ENCODE results near the gene OSBPL1A. TPM values are rescaled to one million over a fixed set of nuclear protein-coding genes. Genes with fewer than 3 reads are reported as not detected.

OSBPL1A gene
- polyA plus RNA-seq, 2 of the 4 experiments (the other 2 are of a cell fraction) = 10.5 to 22.1 TPM

DNA sequence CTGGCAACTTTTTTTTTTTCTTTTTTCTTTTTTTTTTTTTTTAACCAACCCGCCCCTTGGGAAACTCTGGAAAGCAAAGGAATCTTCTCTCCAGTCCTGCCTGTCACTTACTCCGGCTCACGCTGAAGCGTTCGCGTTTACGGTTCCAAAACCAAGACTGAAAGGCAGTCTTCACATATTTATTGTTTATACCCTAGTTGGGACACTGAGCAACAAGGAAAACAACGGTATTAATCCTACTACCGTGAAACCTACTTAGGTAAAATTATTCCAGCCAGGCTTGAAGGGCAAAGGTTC lies 125.4 kb downstream of the OSBPL1A start (continued):
- no peak for TF ChIP-seq ELK1 (IDR thresholded peaks at IDR 0.05; ENCODE audit: low read depth, low read length)
- TF ChIP-seq FOXS1 (CRISPR knock-in tag; IDR thresholded peaks at IDR 0.05) = no peak
- no peak for TF ChIP-seq EHF (CRISPR knock-in tag; IDR thresholded peaks at IDR 0.05)
- TF ChIP-seq HOXB13 (CRISPR knock-in tag; IDR thresholded peaks at IDR 0.05; ENCODE audit: low read depth) = no peak
- no peak for TF ChIP-seq BCL3 (IDR thresholded peaks at IDR 0.05)
- TF ChIP-seq HOXA7 (CRISPR knock-in tag; IDR thresholded peaks at IDR 0.05) = no peak
- TF ChIP-seq ZSCAN20 (CRISPR knock-in tag; IDR thresholded peaks at IDR 0.05) = no peak
- TF ChIP-seq TFCP2L1 (CRISPR knock-in tag; IDR thresholded peaks at IDR 0.05) = no peak
- no peak for TF ChIP-seq RARB (CRISPR knock-in tag; IDR thresholded peaks at IDR 0.05)
- TF ChIP-seq, protein P1, sequence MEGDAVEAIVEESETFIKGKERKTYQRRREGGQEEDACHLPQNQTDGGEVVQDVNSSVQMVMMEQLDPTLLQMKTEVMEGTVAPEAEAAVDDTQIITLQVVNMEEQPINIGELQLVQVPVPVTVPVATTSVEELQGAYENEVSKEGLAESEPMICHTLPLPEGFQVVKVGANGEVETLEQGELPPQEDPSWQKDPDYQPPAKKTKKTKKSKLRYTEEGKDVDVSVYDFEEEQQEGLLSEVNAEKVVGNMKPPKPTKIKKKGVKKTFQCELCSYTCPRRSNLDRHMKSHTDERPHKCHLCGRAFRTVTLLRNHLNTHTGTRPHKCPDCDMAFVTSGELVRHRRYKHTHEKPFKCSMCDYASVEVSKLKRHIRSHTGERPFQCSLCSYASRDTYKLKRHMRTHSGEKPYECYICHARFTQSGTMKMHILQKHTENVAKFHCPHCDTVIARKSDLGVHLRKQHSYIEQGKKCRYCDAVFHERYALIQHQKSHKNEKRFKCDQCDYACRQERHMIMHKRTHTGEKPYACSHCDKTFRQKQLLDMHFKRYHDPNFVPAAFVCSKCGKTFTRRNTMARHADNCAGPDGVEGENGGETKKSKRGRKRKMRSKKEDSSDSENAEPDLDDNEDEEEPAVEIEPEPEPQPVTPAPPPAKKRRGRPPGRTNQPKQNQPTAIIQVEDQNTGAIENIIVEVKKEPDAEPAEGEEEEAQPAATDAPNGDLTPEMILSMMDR (IDR thresholded peaks at IDR 0.05) = no peak
- TF ChIP-seq EHMT2 (IDR thresholded peaks at IDR 0.05; ENCODE audit: low read depth) = no peak
- no peak for TF ChIP-seq POLR2AphosphoS2 (conservative IDR thresholded peaks at IDR 0.05; ENCODE audit: low read length)
- TF ChIP-seq MAFK (IDR thresholded peaks at IDR 0.05; ENCODE audit: partially characterized antibody) = no peak

DNA sequence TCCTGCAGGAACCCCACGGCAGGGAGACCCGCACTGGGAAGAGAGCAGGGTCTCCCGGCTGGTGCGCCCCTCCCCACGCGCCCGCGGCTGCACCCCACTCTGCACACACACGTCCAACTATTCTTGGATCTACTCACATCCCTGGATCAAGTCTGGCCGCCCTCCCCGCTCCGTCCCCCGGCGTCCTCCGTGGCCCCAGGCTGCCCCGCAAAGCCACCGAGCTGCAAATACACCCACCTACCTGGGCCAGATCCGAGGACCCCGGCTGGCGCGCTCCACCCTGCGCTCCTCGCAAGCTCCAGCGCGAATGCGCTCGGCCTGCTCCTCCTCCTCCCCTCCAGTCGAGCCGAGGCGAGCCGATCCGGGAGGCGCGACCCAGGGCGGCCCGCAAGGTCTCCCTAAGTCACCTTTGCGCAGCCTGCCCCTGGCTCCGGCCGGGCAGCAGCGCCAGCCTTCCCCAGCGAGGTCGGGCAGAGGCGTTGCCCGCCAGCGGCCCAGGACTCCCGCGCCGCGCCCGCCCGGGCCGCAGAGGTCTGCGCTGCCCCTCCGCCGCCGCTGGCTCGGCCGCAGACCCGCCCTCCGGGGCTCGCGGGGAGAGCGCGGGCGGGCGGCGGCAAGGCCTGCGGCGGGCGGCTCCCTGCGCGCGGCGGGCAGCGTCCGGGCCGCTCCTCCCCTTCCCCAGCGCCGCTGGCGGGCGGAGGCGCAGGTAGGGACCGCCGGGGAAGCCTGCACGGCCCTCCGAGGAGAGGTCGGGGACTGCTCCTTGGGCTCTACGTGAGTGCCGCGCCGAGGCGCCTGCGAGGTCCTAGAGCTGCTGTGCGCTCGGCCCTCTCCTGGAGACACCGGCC lies 126.0 kb downstream of the OSBPL1A start:
- POLR2A ChIA-PET = interaction anchor here (1.5 to 3.2 kb wide), 2 partner anchors 95 to 132 kb away, joined by 7 to 28 read pairs; partner anchors contain the start of gene CABYR
- peak; percentile 56 to 80 for DNase-seq (ENCODE audit: low read depth in 1 of 2, low spot score in 1 of 2)
- CTCF ChIA-PET = interaction anchor here (0.6 to 2.5 kb wide), 5 partner anchors 9 to 95 kb away, joined by 3 to 6 read pairs (median 4); no protein-coding TSS in a partner anchor
- peaks cover 19% of the 10 kb centered on the region; the same call in 2 of the 3 replicates for H3K4me1 ChIP-seq
- H3K4me2 ChIP-seq = peak overlapping the region; percentile 100
- under 1% methylated on average over 19 of the region's 96 CpGs for WGBS (ENCODE audit: missing lambda C conversion rate)
- peak overlapping the region; percentile 88 to 97 for H3K27ac ChIP-seq
- H3K9me3 ChIP-seq = no peaks in the 10 kb centered on the region
- peak; percentile 93 to 96 for ATAC-seq
- peak overlapping the region; percentile 80 for H3K4me3 ChIP-seq
- no peak for FAIRE-seq
- TF ChIP-seq BCL3 (IDR thresholded peaks at IDR 0.05) (no peak), POLR2A (IDR thresholded peaks at IDR 0.05; ENCODE audit: low read length) (peak; percentile 69), POLR2AphosphoS2 (conservative IDR thresholded peaks at IDR 0.05; ENCODE audit: low read length) (no peak), SREBF2 (IDR thresholded peaks at IDR 0.05) (no peak), TP53 (CRISPR knock-in tag; IDR thresholded peaks at IDR 0.05) (no peak), HOXB5 (CRISPR knock-in tag; IDR thresholded peaks at IDR 0.05) (no peak), NFE2L2 (conservative IDR thresholded peaks at IDR 0.05; ENCODE audit: low read length) (no peak), FOXS1 (CRISPR knock-in tag; IDR thresholded peaks at IDR 0.05) (no peak), CEBPB (IDR thresholded peaks at IDR 0.05) (no peak), ATOH8 (CRISPR knock-in tag; IDR thresholded peaks at IDR 0.05; ENCODE audit: low read depth) (no peak), GATA3 (IDR thresholded peaks at IDR 0.05; ENCODE audit: borderline replicate concordance) (no peak), HOXB13 (CRISPR knock-in tag; IDR thresholded peaks at IDR 0.05; ENCODE audit: low read depth) (no peak)
- TF ChIP-seq, protein P1 (IDR thresholded peaks at IDR 0.05) = peak; percentile 19; the same call in 2 of the 3 replicates
- TF ChIP-seq, protein P2, sequence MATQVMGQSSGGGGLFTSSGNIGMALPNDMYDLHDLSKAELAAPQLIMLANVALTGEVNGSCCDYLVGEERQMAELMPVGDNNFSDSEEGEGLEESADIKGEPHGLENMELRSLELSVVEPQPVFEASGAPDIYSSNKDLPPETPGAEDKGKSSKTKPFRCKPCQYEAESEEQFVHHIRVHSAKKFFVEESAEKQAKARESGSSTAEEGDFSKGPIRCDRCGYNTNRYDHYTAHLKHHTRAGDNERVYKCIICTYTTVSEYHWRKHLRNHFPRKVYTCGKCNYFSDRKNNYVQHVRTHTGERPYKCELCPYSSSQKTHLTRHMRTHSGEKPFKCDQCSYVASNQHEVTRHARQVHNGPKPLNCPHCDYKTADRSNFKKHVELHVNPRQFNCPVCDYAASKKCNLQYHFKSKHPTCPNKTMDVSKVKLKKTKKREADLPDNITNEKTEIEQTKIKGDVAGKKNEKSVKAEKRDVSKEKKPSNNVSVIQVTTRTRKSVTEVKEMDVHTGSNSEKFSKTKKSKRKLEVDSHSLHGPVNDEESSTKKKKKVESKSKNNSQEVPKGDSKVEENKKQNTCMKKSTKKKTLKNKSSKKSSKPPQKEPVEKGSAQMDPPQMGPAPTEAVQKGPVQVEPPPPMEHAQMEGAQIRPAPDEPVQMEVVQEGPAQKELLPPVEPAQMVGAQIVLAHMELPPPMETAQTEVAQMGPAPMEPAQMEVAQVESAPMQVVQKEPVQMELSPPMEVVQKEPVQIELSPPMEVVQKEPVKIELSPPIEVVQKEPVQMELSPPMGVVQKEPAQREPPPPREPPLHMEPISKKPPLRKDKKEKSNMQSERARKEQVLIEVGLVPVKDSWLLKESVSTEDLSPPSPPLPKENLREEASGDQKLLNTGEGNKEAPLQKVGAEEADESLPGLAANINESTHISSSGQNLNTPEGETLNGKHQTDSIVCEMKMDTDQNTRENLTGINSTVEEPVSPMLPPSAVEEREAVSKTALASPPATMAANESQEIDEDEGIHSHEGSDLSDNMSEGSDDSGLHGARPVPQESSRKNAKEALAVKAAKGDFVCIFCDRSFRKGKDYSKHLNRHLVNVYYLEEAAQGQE (IDR thresholded peaks at IDR 0.05) = no peak
- TF ChIP-seq, protein P3, sequence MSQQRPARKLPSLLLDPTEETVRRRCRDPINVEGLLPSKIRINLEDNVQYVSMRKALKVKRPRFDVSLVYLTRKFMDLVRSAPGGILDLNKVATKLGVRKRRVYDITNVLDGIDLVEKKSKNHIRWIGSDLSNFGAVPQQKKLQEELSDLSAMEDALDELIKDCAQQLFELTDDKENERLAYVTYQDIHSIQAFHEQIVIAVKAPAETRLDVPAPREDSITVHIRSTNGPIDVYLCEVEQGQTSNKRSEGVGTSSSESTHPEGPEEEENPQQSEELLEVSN (IDR thresholded peaks at IDR 0.05; ENCODE audit: borderline replicate concordance, low read depth) = no peak
